Loucy (cell line): ENCODE data around the gene FDX2.

Source experiments
- H2AFZ ChIP-seq: fragments of 200-600 bp; sonication (generic); 2 replicates; pipeline ENCODE4 v1.6.0; 2016; ENCODE audit warnings: antibody characterized with exemption, mild to moderate bottlenecking, low read length, moderate library complexity
- H3F3A ChIP-seq: fragments of 200-600 bp; 2 replicates; pipeline ENCODE4 v1.6.0; 2016; ENCODE audit warnings: antibody characterized with exemption, low read depth, mild to moderate bottlenecking
- H3K27me3 ChIP-seq: fragments of 200-600 bp; sonication (generic); 2 replicates; pipeline ENCODE4 v1.6.1; 2014; ENCODE audit warnings: low read length, mild to moderate bottlenecking; ENCODE audit not compliant: insufficient read depth, poor library complexity, severe bottlenecking
- H3K36me3 ChIP-seq: fragments of 200-600 bp; sonication (generic); 2 replicates; pipeline ENCODE4 v1.6.1; 2016; ENCODE audit warnings: low read length; ENCODE audit not compliant: insufficient read depth
- H3K4me1 ChIP-seq: fragments of 200-600 bp; sonication (generic); 2 replicates; pipeline ENCODE4 v1.5.1; 2014; ENCODE audit warnings: low read length, mild to moderate bottlenecking; ENCODE audit not compliant: insufficient read depth, poor library complexity, severe bottlenecking
- H3K4me2 ChIP-seq: fragments of 200-600 bp; sonication (generic); 2 replicates; pipeline ENCODE4 v1.6.0; 2014; ENCODE audit warnings: antibody characterized with exemption, low read length, low read depth, mild to moderate bottlenecking; ENCODE audit not compliant: poor library complexity, severe bottlenecking
- H3K4me3 ChIP-seq: fragments of 200-600 bp; sonication (generic); 2 replicates; pipeline ENCODE4 v1.5.1; 2014; ENCODE audit warnings: low read length, mild to moderate bottlenecking, mixed read lengths; ENCODE audit not compliant: poor library complexity, severe bottlenecking
- H3K79me2 ChIP-seq: fragments of 200-600 bp; sonication (generic); 2 replicates; pipeline ENCODE4 v1.6.1; 2014; ENCODE audit warnings: low read length; ENCODE audit not compliant: insufficient read depth
- H3K9ac ChIP-seq: fragments of 200-600 bp; sonication (generic); 2 replicates; pipeline ENCODE4 v1.6.0; 2014; ENCODE audit warnings: mild to moderate bottlenecking, low read depth, low read length, moderate library complexity; ENCODE audit not compliant: poor library complexity, severe bottlenecking
- H3K9me2 ChIP-seq: fragments of 200-600 bp; sonication (generic); replicated peaks from 2 replicates; pipeline ENCODE4 v1.6.1; 2016; ENCODE audit warnings: low read depth, low read length, mixed read lengths
- H3K9me3 ChIP-seq: fragments of 200-600 bp; sonication (generic); 2 replicates; pipeline ENCODE4 v1.6.1; 2014; ENCODE audit warnings: mild to moderate bottlenecking, antibody characterized with exemption, low read length, low read depth; ENCODE audit not compliant: insufficient read depth
- H4K20me1 ChIP-seq: fragments of 200-600 bp; sonication (generic); 2 replicates; pipeline ENCODE4 v1.6.0; 2014; ENCODE audit warnings: antibody characterized with exemption, low read length, mild to moderate bottlenecking; ENCODE audit not compliant: insufficient read depth, poor library complexity, severe bottlenecking
- CTCF ChIP-seq: fragments of 200-600 bp; sonication (generic); conservative IDR thresholded peaks from 2 replicates; pipeline ENCODE4 v1.5.1; 2014; ENCODE audit warnings: mild to moderate bottlenecking, antibody characterized with exemption, low read length
- EZH2phosphoT487 ChIP-seq: fragments of 200-600 bp; IDR thresholded peaks from 2 replicates; pipeline ENCODE4 v1.6.1; 2018; ENCODE audit warnings: antibody characterized with exemption, mild to moderate bottlenecking, moderate library complexity, borderline replicate concordance

The FDX2 gene

GRCh38 chr19:10321874-10322835 lies 6.3 kb upstream of the FDX2 start:
- Histone ChIP-seq H3K9me2 (no peaks in the 10 kb centered on the region), H3K79me2 (peaks cover 3% of the 10 kb centered on the region; the same call in 1 of the 2 replicates), H3K9ac (no peak overlapping the region), H4K20me1 (peaks cover 3% of the 10 kb centered on the region), H3K4me1 (no peaks in the 10 kb centered on the region), H3F3A (0 out of 2 replicates have a peak, but pooled peaks cover 2% of the 10 kb centered on the region), H3K4me2 (no peak overlapping the region), H3K9me3 (no peaks in the 10 kb centered on the region), H3K36me3 (peaks cover 92% of the 10 kb centered on the region), H2AFZ (no peak overlapping the region), H3K27me3 (no peaks in the 10 kb centered on the region), H3K4me3 (no peak overlapping the region)
- TF ChIP-seq EZH2phosphoT487 (no peak), CTCF (no peak)

- no peak overlapping the region for H2AFZ ChIP-seq
- no peaks in the 10 kb centered on the region for H3K9me3 ChIP-seq
- peaks cover 6% of the 10 kb centered on the region; the same call in 1 of the 2 replicates for H3F3A ChIP-seq
- no peak overlapping the region for H3K9ac ChIP-seq
- no peak for TF ChIP-seq CTCF
- TF ChIP-seq EZH2phosphoT487 = no peak
- H3K36me3 ChIP-seq = peaks cover 89% of the 10 kb centered on the region
- H3K9me2 ChIP-seq = no peaks in the 10 kb centered on the region
- H3K27me3 ChIP-seq = no peaks in the 10 kb centered on the region
- H3K79me2 ChIP-seq = no peaks in the 10 kb centered on the region
- no peaks in the 10 kb centered on the region for H4K20me1 ChIP-seq
- H3K4me3 ChIP-seq = no peak overlapping the region
- no peaks in the 10 kb centered on the region for H3K4me1 ChIP-seq
- H3K4me2 ChIP-seq = no peak overlapping the region
These were observed 5.6 kb upstream of the FDX2 start for GRCh38 chr19:10321417-10321797.

GRCh38 chr19:10320602-10321416 lies 5.0 kb upstream of the FDX2 start:
- H3K9me2 ChIP-seq = no peaks in the 10 kb centered on the region
- H3K27me3 ChIP-seq = no peaks in the 10 kb centered on the region
- H3K4me2 ChIP-seq = no peak overlapping the region
- no peak overlapping the region for H3K4me3 ChIP-seq
- no peaks in the 10 kb centered on the region for H3K4me1 ChIP-seq
- H2AFZ ChIP-seq = no peak overlapping the region
- H3F3A ChIP-seq = peaks cover 6% of the 10 kb centered on the region; the same call in 1 of the 2 replicates
- H3K79me2 ChIP-seq = no peaks in the 10 kb centered on the region
- H3K9me3 ChIP-seq = no peaks in the 10 kb centered on the region
- no peaks in the 10 kb centered on the region for H4K20me1 ChIP-seq
- H3K9ac ChIP-seq = no peak overlapping the region
- H3K36me3 ChIP-seq = peaks cover 87% of the 10 kb centered on the region
- TF ChIP-seq CTCF = no peak
- TF ChIP-seq EZH2phosphoT487 = no peak
